Measurements from ENCODE around the gene CGRRF1.

GRCh38 chr14:54480830-54481562 is 28.7 kb upstream of the CGRRF1 start:
- no peak for TF ChIP-seq ZNF407 (IDR thresholded peaks at IDR 0.05; ENCODE audit: low read depth)
- TF ChIP-seq ZNF212 (CRISPR knock-in tag; IDR thresholded peaks at IDR 0.05): no peak
- no peak for TF ChIP-seq CBFB (CRISPR knock-in tag; IDR thresholded peaks at IDR 0.05)
- no peak for TF ChIP-seq CTCF (IDR thresholded peaks at IDR 0.05 in 2 of 3, conservative IDR thresholded peaks at IDR 0.05 in 1 of 3; ENCODE audit: insufficient read depth in 2 of 3, low read depth in 1 of 3, low read length in 3 of 3)
- no peak for TF ChIP-seq YY1 (IDR thresholded peaks at IDR 0.05; ENCODE audit: borderline replicate concordance in 1 of 3, control insufficient read depth in 1 of 3, extremely low read depth in 1 of 3, insufficient read depth in 3 of 3, insufficient read length in 1 of 3, insufficient replicate concordance in 2 of 3, low read depth in 1 of 3, low read length in 2 of 3)
- no peak for TF ChIP-seq RREB1 (CRISPR knock-in tag; IDR thresholded peaks at IDR 0.05)
- TF ChIP-seq EWSR1 (IDR thresholded peaks at IDR 0.05; ENCODE audit: borderline replicate concordance, low read depth, partially characterized antibody): no peak
- TF ChIP-seq KDM1A (IDR thresholded peaks at IDR 0.05): no peak
- no peak for TF ChIP-seq SPI1 (IDR thresholded peaks at IDR 0.05; ENCODE audit: borderline replicate concordance, low read depth, low read length)
- TF ChIP-seq DEAF1 (CRISPR knock-in tag; IDR thresholded peaks at IDR 0.05): no peak
- no peak for TF ChIP-seq DPF2 (IDR thresholded peaks at IDR 0.05)
- no peak for TF ChIP-seq FOXK1 (CRISPR knock-in tag; IDR thresholded peaks at IDR 0.05; ENCODE audit: borderline replicate concordance)

All from K562 (cell line).